OCI-LY1 (cell line): Measurements from ENCODE around the gene RPS6KA2.

Experiments
- CTCF ChIP-seq: fragments of 200-600 bp; sonication (generic), shearing (Covaris generic); IDR thresholded peaks from 2 replicates; pipeline ENCODE4 v1.5.1; 2017; ENCODE audit warnings: mild to moderate bottlenecking, antibody characterized with exemption, low read length, moderate library complexity, mixed read lengths
- EZH2 ChIP-seq: fragments of 200-600 bp; sonication (generic), shearing (Covaris generic); IDR thresholded peaks from 2 replicates; pipeline ENCODE4 v1.8.0; 2017; ENCODE audit warnings: borderline replicate concordance, mixed run types, mild to moderate bottlenecking, antibody characterized with exemption, low read length, moderate library complexity, mixed read lengths

- TF ChIP-seq CTCF (no peak), EZH2 (no peak)
These were observed 59.2 kb downstream of the RPS6KA2 start for GRCh38 chr6:166567813-166568212.
